ENCODE measurements around the gene FCMR.

Gene FCMR

GRCh38 chr1:206922524-206922923 lies 783 bp upstream of the FCMR start:
- no peak for DNase-seq

- no peak for DNase-seq
Observed at GRCh38 chr1:206918076-206918475, 3.7 kb downstream of the FCMR start.

GRCh38 chr1:206916000-206916709 lies 5.6 kb downstream of the FCMR start:
- no peak for DNase-seq

GRCh38 chr1:206915030-206915735 lies 6.6 kb downstream of the FCMR start:
- DNase-seq = no peak

GRCh38 chr1:206913766-206914537 lies 7.8 kb downstream of the FCMR start:
- no peak for DNase-seq

- no peak for DNase-seq
Observed at GRCh38 chr1:206912445-206913095, 9.2 kb downstream of the FCMR start.

GRCh38 chr1:206911064-206911663 lies 10.6 kb downstream of the FCMR start:
- no peak for DNase-seq

GRCh38 chr1:206909883-206910318 lies 11.8 kb downstream of the FCMR start:
- no peak for DNase-seq

- DNase-seq = no peak
Observed at GRCh38 chr1:206909161-206909882, 12.4 kb downstream of the FCMR start.

- no peak for DNase-seq
Observed at GRCh38 chr1:206908038-206908437, 13.7 kb downstream of the FCMR start.

- DNase-seq = no peak
Observed at GRCh38 chr1:206907304-206907991, 14.3 kb downstream of the FCMR start.

- no peak for DNase-seq
Observed at GRCh38 chr1:206905295-206906164, 16.2 kb downstream of the FCMR start.

GRCh38 chr1:206904423-206905142 lies 17.2 kb downstream of the FCMR start:
- DNase-seq = no peak

GRCh38 chr1:206903687-206904086 lies 18.1 kb downstream of the FCMR start:
- no peak for DNase-seq

GRCh38 chr1:206902702-206903101 lies 19.0 kb downstream of the FCMR start:
- DNase-seq = no peak

GRCh38 chr1:206901944-206902343 lies 19.8 kb downstream of the FCMR start:
- no peak for DNase-seq

- no peak for DNase-seq
Observed at GRCh38 chr1:206900149-206900548, 21.6 kb downstream of the FCMR start.

- DNase-seq = no peak
Observed at GRCh38 chr1:206899717-206900116, 22.0 kb downstream of the FCMR start.

- no peak for DNase-seq
Observed at GRCh38 chr1:206898915-206899431, 22.8 kb downstream of the FCMR start.
